Ishikawa (cell line): ENCODE data around the gene CIDEC.
A peak's percentile ranks its signal among the peaks of the same experiment; 100 is the strongest.

Experiments used
- CEBPB ChIP-seq: IDR thresholded peaks from 2 replicates; pipeline ENCODE4 v1.6.1; 2012
- CREB1 ChIP-seq: IDR thresholded peaks from 2 replicates; pipeline ENCODE4 v1.6.1; 2012; ENCODE audit warnings: low read depth
- EGR1 ChIP-seq: IDR thresholded peaks from 2 replicates; pipeline ENCODE4 v1.6.1; 2012
- EP300 ChIP-seq: IDR thresholded peaks from 2 replicates; pipeline ENCODE4 v1.6.1; 2012; ENCODE audit warnings: borderline replicate concordance
- FOXM1 ChIP-seq: IDR thresholded peaks from 2 replicates; pipeline ENCODE4 v1.6.1; 2012; ENCODE audit warnings: low read depth, borderline replicate concordance
- NFIC ChIP-seq: IDR thresholded peaks from 2 replicates; pipeline ENCODE4 v1.6.1; 2012
- RAD21 ChIP-seq: IDR thresholded peaks from 2 replicates; pipeline ENCODE4 v1.6.1; 2012; ENCODE audit warnings: low read depth
- TAF1 ChIP-seq: IDR thresholded peaks from 2 replicates; pipeline ENCODE4 v1.6.1; 2012; ENCODE audit warnings: low read depth, mild to moderate bottlenecking
- TCF12 ChIP-seq: IDR thresholded peaks from 2 replicates; pipeline ENCODE4 v1.6.1; 2012; ENCODE audit warnings: low read depth
- TEAD4 ChIP-seq: IDR thresholded peaks from 2 replicates; pipeline ENCODE4 v1.6.1; 2012
- YY1 ChIP-seq: IDR thresholded peaks from 2 replicates; pipeline ENCODE4 v1.6.1; 2012; ENCODE audit warnings: low read depth
- ZBTB7A ChIP-seq: IDR thresholded peaks from 2 replicates; pipeline ENCODE4 v1.6.1; 2012; ENCODE audit warnings: low read depth
- TF ChIP-seq, protein P1 (sequence below): IDR thresholded peaks from 2 replicates; pipeline ENCODE4 v1.6.1; 2012
- TF ChIP-seq, protein P2 (sequence below): IDR thresholded peaks from 2 replicates; pipeline ENCODE4 v1.6.1; 2012
- TF ChIP-seq, protein P3 (sequence below): IDR thresholded peaks from 2 replicates; pipeline ENCODE4 v1.6.1; 2012; ENCODE audit warnings: low read depth, mild to moderate bottlenecking

The CIDEC gene

DNA sequence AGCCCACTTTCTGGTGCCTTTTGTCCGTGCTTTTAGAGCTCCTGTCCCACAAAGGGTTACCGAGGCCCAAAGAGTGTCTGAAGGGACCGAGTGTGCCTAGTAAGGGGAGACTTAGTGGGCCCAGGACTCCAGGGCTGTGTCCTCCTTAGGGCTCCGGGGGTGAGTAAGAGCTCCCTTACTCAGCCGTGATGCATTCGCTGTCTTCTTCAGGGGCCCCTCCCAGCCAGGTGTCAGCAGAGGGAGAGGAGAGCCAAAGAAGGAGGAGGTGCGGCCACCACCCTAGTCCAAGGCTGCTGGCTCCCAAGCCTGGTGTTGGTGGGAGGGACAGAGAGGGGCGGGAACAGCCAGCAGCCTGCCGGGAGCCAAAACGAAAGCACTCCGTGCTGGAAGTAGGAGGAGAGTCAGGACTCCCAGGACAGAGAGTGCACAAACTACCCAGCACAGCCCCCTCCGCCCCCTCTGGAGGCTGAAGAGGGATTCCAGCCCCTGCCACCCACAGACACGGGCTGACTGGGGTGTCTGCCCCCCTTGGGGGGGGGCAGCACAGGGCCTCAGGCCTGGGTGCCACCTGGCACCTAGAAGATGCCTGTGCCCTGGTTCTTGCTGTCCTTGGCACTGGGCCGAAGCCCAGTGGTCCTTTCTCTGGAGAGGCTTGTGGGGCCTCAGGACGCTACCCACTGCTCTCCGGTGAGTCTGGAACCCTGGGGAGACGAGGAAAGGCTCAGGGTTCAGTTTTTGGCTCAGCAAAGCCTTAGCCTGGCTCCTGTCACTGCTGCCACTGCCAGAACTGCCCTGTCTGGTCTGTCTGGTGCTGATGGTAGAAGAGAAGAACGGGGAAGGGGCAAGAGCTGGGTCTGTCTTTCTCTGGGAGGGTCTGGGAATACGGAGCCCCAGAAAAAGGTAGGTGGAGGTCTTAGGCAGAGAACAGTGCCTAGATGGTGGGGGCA lies 37.0 kb upstream of the CIDEC start, which contains the start of gene IL17RC:
TSS of gene IL17RC (plus strand) at position 365 of the 947 bp plus-strand sequence. CDS start at position 583, 218 bp downstream.
- TF ChIP-seq TAF1 (peak; percentile 4; the same call in 1 of the 2 replicates), NFIC (no peak), TCF12 (no peak), CREB1 (no peak), RAD21 (no peak), YY1 (no peak)
- TF ChIP-seq, protein P1, sequence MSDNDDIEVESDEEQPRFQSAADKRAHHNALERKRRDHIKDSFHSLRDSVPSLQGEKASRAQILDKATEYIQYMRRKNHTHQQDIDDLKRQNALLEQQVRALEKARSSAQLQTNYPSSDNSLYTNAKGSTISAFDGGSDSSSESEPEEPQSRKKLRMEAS = peak; percentile 30; the same call in 1 of the 2 replicates
- TF ChIP-seq, protein P2, sequence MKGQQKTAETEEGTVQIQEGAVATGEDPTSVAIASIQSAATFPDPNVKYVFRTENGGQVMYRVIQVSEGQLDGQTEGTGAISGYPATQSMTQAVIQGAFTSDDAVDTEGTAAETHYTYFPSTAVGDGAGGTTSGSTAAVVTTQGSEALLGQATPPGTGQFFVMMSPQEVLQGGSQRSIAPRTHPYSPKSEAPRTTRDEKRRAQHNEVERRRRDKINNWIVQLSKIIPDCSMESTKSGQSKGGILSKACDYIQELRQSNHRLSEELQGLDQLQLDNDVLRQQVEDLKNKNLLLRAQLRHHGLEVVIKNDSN = no peak

DNA sequence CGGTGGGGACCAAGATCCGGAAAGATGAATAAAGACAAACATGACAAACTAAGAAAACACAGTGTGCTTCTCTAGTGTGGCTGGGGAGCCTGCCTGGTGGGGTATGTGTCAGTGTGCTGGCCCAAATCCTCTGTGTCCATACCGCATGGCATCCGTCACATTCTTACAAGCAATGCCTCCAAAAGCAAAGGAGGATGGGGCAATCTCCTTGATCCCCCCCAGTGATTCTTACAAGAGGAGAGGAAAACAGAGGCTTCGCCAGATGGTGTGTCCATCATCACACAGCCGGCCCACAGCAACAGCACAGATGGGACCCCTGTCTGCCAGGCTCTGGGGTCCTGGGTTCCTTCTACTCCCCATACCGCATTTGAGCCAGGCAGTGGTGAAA lies 36.3 kb upstream of the CIDEC start:
- no peak for TF ChIP-seq NFIC
- TF ChIP-seq RAD21 = no peak
- TF ChIP-seq EGR1 = no peak
- TF ChIP-seq CREB1 = no peak
- TF ChIP-seq TAF1 = no peak
- no peak for TF ChIP-seq ZBTB7A

DNA sequence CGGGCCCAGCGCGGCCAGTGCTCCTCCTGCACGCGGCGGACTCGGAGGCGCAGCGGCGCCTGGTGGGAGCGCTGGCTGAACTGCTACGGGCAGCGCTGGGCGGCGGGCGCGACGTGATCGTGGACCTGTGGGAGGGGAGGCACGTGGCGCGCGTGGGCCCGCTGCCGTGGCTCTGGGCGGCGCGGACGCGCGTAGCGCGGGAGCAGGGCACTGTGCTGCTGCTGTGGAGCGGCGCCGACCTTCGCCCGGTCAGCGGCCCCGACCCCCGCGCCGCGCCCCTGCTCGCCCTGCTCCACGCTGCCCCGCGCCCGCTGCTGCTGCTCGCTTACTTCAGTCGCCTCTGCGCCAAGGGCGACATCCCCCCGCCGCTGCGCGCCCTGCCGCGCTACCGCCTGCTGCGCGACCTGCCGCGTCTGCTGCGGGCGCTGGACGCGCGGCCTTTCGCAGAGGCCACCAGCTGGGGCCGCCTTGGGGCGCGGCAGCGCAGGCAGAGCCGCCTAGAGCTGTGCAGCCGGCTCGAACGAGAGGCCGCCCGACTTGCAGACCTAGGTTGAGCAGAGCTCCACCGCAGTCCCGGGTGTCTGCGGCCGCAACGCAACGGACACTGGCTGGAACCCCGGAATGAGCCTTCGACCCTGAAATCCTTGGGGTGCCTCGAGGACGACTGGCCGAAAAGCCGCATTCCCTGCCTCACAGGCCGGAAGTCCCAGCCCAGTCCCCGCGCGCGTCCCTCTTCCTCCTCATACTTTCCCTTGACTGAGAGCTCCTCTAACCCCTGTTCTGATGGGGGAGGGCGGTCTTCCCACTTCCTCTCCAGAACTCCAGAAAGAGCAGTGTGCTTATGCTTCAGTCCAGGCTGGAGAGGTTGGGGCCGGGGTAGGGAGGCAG lies 35.4 kb upstream of the CIDEC start:
- no peak for TF ChIP-seq FOXM1
- TF ChIP-seq CREB1 = no peak
- TF ChIP-seq, protein P3, sequence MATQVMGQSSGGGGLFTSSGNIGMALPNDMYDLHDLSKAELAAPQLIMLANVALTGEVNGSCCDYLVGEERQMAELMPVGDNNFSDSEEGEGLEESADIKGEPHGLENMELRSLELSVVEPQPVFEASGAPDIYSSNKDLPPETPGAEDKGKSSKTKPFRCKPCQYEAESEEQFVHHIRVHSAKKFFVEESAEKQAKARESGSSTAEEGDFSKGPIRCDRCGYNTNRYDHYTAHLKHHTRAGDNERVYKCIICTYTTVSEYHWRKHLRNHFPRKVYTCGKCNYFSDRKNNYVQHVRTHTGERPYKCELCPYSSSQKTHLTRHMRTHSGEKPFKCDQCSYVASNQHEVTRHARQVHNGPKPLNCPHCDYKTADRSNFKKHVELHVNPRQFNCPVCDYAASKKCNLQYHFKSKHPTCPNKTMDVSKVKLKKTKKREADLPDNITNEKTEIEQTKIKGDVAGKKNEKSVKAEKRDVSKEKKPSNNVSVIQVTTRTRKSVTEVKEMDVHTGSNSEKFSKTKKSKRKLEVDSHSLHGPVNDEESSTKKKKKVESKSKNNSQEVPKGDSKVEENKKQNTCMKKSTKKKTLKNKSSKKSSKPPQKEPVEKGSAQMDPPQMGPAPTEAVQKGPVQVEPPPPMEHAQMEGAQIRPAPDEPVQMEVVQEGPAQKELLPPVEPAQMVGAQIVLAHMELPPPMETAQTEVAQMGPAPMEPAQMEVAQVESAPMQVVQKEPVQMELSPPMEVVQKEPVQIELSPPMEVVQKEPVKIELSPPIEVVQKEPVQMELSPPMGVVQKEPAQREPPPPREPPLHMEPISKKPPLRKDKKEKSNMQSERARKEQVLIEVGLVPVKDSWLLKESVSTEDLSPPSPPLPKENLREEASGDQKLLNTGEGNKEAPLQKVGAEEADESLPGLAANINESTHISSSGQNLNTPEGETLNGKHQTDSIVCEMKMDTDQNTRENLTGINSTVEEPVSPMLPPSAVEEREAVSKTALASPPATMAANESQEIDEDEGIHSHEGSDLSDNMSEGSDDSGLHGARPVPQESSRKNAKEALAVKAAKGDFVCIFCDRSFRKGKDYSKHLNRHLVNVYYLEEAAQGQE = no peak
- TF ChIP-seq, protein P1 = peak; percentile 76

DNA sequence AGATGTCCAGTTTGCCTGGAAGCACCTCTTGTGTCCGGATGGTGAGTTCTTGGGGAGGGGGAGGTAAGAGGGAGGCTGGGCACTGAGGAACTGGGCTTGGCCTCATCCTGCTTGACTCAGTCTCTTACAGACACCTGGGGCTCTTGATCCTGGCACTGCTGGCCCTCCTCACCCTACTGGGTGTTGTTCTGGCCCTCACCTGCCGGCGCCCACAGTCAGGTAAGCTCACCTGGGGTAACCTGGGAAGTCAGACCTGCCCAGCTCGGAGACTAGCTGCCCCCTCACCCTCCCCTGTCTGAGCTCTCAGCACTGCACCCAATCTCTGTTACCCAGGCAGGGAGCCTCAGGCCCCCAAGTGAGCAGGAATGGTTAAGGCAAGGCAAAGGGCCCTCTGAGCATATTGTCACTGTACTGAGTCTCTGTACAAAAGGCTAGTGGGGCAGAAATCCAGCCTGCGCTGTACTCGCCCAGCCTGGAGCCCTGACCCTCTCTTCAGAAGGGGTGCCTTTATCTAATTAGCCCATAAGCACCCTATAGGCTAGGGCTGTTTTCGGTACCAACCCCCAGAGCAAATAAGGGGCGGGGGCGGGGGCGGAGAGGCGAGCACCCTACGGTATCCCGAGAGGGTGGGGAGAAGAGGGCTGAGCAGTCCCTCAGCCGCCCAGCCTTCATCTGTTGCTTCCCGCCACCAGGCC lies 34.7 kb upstream of the CIDEC start:
- no peak for TF ChIP-seq TAF1
- TF ChIP-seq TCF12 = no peak
- TF ChIP-seq CREB1 = no peak
- TF ChIP-seq EP300 = no peak
- TF ChIP-seq, protein P3 = no peak
- no peak for TF ChIP-seq YY1
- no peak for TF ChIP-seq RAD21
- no peak for TF ChIP-seq FOXM1
- no peak for TF ChIP-seq NFIC
- TF ChIP-seq EGR1 = no peak
- no peak for TF ChIP-seq CEBPB
- no peak for TF ChIP-seq TEAD4
- TF ChIP-seq, protein P2 = no peak
- no peak for TF ChIP-seq ZBTB7A

DNA sequence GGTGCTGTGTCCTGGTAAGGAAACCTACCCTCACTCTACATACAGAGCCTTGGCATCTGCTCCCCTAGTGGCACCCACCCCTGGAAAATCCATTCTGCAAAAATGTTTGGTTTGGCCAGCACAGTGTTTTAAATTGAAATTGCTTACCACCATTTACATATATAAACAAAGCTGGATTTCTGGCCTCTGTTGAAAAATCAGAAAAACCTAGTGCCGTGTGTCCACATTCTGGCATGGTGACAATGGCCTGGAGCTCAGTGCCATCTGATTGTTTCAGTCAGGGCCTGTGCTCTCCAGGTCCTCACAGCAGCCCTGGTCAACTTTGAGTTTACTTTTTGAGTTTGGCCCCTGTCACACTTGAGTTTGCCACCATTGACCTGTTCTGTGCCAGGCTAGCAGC lies 34.0 kb upstream of the CIDEC start:
- TF ChIP-seq EP300 (no peak), ZBTB7A (no peak), TCF12 (no peak), EGR1 (no peak), FOXM1 (no peak), CREB1 (no peak), NFIC (no peak), TAF1 (no peak), TEAD4 (no peak), CEBPB (no peak), YY1 (no peak), RAD21 (no peak)
- TF ChIP-seq, protein P3 = no peak
- TF ChIP-seq, protein P1 = no peak
- TF ChIP-seq, protein P2 = no peak
